HG03095 (cell line): ENCODE data around the gene SCN10A.

ENCODE experiments used
- ATAC-seq: cut with Tn5 transposase; IDR thresholded peaks from one replicate; pipeline ENCODE4 v1.9.1; 2021; ENCODE audit warnings: moderate library complexity; ENCODE audit not compliant: unreplicated experiment

SCN10A gene

GRCh38 chr3:38655708-38656300 is 160.2 kb downstream of the SCN10A start:
- no peak for ATAC-seq

- ATAC-seq: no peak
These were observed 162.1 kb downstream of the SCN10A start for GRCh38 chr3:38653685-38654537.

DNA sequence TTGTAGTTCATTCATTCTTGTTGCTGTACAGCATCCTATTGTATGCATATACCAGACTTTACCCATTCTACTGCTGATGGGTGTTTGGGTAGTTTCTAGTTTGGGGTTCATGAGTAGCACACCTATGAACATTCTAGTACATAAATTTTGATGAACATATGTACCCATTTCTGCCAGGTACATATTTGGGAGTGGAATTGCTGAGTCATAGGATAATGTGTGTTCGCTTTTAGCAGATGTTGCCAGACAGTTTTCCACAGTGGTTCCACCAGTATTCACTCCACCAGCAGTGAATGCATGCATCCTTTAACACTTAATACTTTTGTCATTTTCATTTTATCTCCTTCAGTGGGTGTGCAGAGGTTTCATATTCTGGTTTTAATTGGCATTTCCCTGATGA is 163.1 kb downstream of the SCN10A start:
- ATAC-seq: no peak

GRCh38 chr3:38651153-38651789 is 164.7 kb downstream of the SCN10A start:
- ATAC-seq: peak; percentile 53

DNA sequence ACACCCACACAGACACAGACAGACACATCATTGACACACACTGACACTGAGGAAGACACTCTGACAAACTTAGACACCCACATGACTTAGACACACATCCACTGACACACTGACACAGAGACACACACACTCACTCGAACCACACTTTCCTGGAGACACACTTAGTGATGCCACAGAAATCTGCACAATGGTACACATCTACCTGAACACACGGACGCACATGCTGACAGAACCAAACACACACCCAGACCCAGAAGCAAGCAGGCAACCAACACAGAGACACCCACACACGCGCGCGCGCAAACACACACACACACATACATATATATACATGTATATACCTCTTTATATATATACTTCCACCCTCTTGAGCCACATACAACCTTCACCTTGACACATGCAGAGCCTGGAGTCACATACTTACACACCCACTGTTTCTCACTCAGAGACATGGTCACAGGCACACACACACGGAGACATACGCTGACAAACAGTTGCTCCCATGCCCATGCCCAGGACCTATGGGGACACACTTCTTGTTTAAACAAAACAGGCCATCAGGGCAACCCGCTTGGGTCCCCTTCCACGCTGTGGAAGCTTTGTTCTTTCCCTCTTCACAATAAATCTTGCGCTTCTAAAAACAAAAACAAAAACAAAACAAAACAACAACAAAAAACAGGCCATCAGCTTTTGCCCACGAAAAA is 165.6 kb downstream of the SCN10A start:
- ATAC-seq: no peak

DNA sequence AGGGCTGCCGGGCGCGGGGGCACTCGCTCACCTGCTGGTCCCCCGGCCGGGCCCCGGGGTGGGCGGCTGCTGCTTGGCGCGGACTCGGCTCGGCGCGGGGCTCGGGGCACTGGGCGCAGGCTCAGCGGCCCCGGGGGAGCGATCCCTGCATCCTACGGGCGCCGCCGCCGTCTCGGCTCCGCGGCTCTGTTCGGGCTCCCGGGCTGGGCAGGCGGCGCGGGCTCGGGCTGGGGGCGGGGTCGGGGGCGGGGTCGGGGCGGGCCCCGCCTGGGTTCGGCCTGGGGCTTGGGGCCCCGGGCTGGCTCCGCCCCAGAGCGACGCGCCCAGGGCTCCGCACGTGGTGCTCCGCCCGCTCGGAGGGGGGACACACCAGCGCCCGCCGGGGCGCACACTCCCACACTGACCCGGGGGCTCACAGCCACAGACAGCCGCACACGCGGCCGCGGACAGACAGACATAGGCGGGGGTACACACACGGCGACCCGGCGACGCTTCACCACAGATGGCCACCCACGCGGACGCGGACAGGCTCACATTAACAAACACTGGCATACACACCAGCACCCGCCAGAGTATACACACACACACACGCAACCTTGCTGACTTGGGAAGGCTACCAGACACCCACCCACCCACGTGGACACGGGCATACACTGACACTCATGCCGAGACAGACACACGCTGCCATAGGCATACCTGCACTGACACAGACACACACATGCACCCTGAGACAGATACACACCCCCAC is 166.3 kb downstream of the SCN10A start, which contains the start of gene SCN5A:
SCN5A (minus strand) TSS at position 188 of the 748 bp plus-strand sequence. CDS start 16,380 bp downstream, outside the sequence.
- peak; percentile 52 for ATAC-seq

- ATAC-seq: peak; percentile 3
These were observed 167.1 kb downstream of the SCN10A start for GRCh38 chr3:38648659-38649499.

- no peak for ATAC-seq
These were observed 167.9 kb downstream of the SCN10A start for GRCh38 chr3:38648024-38648658.

DNA sequence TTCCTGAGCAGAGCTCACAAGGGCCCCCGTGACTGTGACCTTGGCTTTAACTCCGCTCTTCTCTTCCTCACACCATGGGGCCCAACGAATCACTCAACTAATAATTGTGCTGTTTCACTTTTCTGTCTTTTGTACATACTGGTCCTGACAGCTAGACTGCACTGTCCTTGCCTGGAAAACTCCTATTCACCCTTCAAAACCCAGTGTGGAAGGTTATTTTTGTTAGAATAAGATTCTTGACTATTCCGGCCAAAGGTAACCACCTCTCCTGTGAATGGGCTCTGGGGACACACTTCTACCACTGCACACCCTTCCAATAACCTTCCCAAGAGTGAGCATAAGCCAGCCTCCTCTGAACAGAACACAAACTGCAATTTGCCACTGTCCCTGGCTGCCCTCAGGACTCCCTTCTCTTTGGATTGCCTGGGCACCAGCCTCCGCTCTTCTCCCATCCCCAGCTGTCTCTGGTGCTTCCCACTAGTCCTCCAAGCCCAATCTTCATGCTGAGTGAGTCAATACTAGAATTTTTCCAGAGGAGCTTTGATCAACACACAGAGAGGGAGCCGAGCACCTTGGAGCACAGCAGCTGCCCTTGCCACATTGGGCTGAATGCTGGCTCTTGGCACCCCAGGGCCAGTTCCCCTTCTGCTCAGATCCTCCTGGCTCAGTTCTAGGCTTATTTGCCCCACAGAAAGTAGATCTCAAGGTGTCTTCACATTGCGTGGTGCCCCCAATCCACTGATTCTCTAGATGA is 168.6 kb downstream of the SCN10A start:
- ATAC-seq: no peak
